Activated T-cell treated with anti-CD3 and anti-CD28 coated beads, Interleukin-2, amount 50 U/mL, for 4 hours (primary cell): ENCODE results near the gene C10orf71. TPM values are rescaled to one million over a fixed set of nuclear protein-coding genes. Genes with fewer than 3 reads are reported as not detected.

Experiments
- ATAC-seq, 2 donors: fragments of 200-7000 bp; cut with Tn5 transposase; one replicate each; pipeline ENCODE4 v1.10.0; 2021
- DNase-seq: peaks from one replicate; pipeline ENCODE4 v3.0.0-alpha.2; 2020
- H3K27me3 Mint-ChIP-seq: one replicate; pipeline ENCODE4 v1.8.0; 2021; ENCODE audit warnings: low read depth, mixed read lengths
- H3K36me3 Mint-ChIP-seq: one replicate; pipeline ENCODE4 v1.8.0; 2022; ENCODE audit warnings: mixed read lengths; ENCODE audit not compliant: insufficient read depth
- H3K4me1 Mint-ChIP-seq: one replicate; pipeline ENCODE4 v1.8.0; 2021; ENCODE audit warnings: low read depth, mixed read lengths
- H3K4me3 Mint-ChIP-seq: one replicate; pipeline ENCODE4 v1.8.0; 2021; ENCODE audit warnings: mild to moderate bottlenecking, moderate library complexity, mixed read lengths
- H3K9me3 Mint-ChIP-seq: one replicate; pipeline ENCODE4 v1.8.0; 2021; ENCODE audit warnings: mixed read lengths
- total RNA-seq, 3 donors: library from RNA; stranded (reverse); gene quantifications; one replicate each; pipeline ENCODE4 v1.2.1, GENCODE V29; 2021

Gene C10orf71
- total RNA-seq, 3 donors from 2014 or later = not detected

DNA sequence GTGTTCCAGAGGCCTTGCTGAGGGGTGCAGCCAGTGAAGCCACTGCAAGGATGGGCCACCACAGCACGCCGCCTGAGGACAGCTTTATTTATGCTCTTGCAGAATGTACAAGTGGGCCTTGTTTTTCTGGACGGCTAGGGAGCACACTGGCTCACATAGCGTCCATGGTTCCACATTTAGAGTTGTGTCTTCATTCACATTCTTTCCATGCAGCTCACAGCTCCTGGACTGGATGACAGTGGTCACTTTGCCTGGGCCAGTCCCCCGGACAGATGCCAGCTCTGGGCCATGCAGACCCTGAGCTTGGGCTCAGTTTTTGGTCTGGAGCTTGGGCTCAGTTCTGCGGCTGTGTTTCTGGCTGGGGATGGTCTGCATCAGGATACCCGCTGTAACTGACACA lies 2.6 kb upstream of the C10orf71 start:
- Mint-ChIP-seq H3K9me3 (no peaks in the 10 kb centered on the region), H3K4me1 (no peaks in the 10 kb centered on the region), H3K27me3 (no peaks in the 10 kb centered on the region), H3K4me3 (no peak overlapping the region), H3K36me3 (no peaks in the 10 kb centered on the region)
- no peak for DNase-seq
- ATAC-seq = no peak

DNA sequence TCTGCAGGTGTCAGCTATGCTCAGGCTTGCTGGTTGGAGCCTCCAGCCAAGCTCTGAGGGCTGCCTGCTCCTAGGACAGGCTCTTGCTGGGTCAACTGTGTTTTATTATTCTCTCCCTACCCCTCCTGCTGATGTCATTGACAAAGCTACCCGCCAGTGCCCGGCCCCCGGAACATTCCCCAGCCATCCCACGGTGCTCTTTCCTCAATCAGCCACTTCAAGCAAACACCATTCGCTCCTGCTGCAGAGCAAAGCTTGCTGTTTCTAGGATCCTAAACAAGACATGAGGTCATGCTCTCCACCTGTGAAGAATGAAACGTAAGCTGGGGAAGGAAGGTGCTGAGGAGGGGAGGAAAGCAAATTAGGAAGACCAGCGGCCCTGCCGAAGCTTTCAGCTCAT lies 2.1 kb upstream of the C10orf71 start:
- no peaks in the 10 kb centered on the region for H3K4me1 Mint-ChIP-seq
- no peak for ATAC-seq
- DNase-seq = no peak
- H3K9me3 Mint-ChIP-seq = no peaks in the 10 kb centered on the region
- H3K27me3 Mint-ChIP-seq = no peaks in the 10 kb centered on the region
- no peak overlapping the region for H3K4me3 Mint-ChIP-seq
- no peaks in the 10 kb centered on the region for H3K36me3 Mint-ChIP-seq

DNA sequence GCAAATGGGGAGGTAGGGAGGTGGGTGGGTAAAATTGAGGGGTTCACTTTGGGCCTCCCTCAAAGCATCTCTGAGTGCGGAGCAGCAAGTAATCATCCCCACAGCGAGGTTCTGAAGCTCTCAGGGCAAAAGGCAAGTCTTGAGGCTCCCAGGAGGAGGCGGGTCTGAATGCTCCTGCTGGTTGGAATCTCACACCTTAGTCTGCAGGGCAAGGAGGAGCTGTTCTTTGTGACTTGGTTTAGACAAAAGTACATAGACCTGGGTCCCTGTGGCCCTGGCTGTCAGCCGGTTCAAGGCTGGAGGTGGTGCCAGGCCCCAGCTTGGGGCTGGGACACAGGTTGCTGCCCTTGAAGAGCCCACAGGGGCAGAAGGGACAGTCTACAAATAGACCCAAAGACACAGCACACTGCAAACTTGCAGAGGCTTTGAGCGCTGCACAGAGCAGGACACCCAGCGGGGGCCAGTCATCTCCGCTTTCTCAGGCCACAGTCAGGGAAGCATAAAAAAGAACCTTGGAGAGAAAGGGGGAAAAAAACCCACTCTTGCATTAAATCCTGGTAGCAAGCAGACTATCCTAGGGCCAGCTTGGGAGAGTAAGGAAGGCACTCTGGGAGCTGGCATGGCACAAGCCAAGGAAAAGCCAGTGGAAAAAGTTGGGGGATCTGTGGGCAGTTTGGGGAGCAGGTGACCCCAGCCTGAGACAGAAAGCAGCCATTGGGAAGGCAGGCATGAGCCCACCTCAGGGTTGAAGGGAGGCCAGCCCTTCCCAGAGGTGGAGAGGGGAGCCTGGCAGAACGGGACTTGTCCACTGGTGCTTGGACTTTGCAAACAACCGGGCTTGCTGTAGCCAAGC lies 926 bp upstream of the C10orf71 start:
- ATAC-seq (no peak), DNase-seq (no peak)
- Mint-ChIP-seq H3K4me3 (no peak overlapping the region), H3K9me3 (no peaks in the 10 kb centered on the region), H3K27me3 (no peaks in the 10 kb centered on the region), H3K36me3 (no peaks in the 10 kb centered on the region), H3K4me1 (no peaks in the 10 kb centered on the region)

DNA sequence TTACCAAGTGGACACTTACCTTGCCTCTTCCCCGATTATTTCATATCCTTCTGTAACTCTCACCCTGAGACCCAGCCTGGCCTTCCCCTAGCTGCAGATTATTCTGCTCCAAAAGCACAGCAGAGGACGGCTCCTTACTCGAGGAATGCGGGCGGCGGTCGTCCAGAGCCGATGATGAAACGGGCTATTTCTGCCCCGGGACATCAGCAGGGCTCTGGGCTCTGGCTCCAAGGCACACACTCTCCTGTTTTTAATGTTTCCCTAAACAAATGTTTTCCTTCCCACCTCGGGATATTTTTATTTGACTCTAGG lies 343 bp upstream of the C10orf71 start:
- DNase-seq = no peak

DNA sequence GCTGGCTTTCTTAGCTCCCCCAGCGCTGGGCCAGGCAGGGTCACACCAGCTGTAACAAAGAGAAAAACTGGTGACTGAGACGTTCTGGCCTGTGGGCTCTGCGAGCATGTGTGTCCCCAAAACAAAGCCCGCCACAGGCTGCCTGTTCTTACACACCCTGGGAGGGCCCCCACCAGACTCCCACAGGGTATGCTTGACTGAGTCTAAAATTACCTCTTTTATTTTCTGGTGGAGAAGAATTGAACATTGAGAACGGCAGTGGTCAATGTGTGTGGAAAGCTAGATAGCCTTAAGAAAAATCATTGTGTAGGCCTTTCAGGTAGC lies 808 bp downstream of the C10orf71 start:
- H3K4me1 Mint-ChIP-seq = no peaks in the 10 kb centered on the region
- H3K9me3 Mint-ChIP-seq = no peaks in the 10 kb centered on the region
- no peak overlapping the region for H3K4me3 Mint-ChIP-seq
- H3K36me3 Mint-ChIP-seq = no peaks in the 10 kb centered on the region
- peak in 1 of 2 donors; percentile 11 for ATAC-seq
- no peaks in the 10 kb centered on the region for H3K27me3 Mint-ChIP-seq
- DNase-seq = no peak

More for the DNA sequence above, 343 bp upstream of the C10orf71 start:
- no peaks in the 10 kb centered on the region for H3K9me3 Mint-ChIP-seq
- H3K27me3 Mint-ChIP-seq = no peaks in the 10 kb centered on the region
- H3K36me3 Mint-ChIP-seq = no peaks in the 10 kb centered on the region
- no peak overlapping the region for H3K4me3 Mint-ChIP-seq
- no peaks in the 10 kb centered on the region for H3K4me1 Mint-ChIP-seq
- ATAC-seq = no peak

DNA sequence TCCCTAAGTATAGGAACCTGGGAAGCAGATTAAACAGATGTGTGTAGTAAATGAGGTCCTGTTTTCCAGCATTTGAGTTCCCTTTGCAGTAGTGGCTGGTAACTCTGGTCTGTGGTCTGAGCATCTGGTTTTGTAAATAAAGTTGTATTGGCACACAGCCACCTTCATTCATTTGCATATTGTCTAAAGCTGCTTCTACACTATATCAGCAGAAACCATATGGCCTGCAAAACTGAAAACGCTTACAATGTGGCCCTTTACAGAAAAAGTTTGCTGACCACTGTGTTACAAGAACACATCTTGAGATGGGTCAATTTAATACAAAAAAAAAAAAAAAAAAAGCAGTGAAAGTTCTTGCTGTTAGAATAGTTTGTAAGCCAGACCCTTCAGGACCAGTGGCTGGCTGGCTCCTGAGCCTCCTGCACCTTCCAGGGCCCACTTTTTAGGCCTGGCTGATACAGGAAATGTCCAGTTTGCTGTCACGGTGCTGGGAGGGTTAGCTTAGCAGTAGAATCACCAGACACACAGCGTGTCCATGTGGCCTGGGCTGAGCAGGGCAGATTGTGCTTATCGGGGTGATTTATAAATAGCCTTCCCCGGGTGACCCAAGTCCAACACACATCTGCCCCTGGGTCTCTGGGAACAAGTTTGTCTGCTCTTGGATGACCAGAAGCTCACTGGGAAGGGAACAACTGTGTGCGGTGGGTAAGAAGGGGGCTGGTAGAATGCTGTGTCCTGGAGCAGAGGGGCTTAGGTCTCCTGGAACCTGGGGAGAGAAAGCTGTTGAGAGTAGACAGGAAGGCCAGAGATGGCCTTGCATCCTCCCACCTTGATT lies 1.4 kb downstream of the C10orf71 start:
- no peaks in the 10 kb centered on the region for H3K27me3 Mint-ChIP-seq
- H3K36me3 Mint-ChIP-seq = no peaks in the 10 kb centered on the region
- no peaks in the 10 kb centered on the region for H3K9me3 Mint-ChIP-seq
- H3K4me1 Mint-ChIP-seq = no peaks in the 10 kb centered on the region
- no peak for DNase-seq
- H3K4me3 Mint-ChIP-seq = no peak overlapping the region
- no peak for ATAC-seq

DNA sequence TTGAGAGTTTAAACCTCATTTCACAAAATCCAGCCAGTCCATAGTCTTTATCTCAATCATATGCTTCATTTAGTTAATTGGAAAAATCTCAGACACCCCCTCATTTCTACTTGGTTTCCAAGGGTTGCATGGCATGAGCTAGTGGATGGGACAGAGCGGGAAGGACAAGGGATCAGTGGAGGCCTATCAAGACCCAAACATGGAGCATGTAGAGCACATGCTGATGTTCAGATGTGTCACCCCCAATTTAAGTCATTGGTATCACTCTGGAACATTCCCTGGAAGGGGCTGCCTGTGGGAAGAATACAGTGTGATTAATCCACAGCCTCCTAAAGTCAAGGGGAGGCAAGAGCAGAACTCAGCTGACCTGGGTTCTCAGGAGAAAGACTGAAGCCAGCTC lies 2.3 kb downstream of the C10orf71 start:
- DNase-seq (no peak), ATAC-seq (no peak)
- Mint-ChIP-seq H3K4me1 (no peaks in the 10 kb centered on the region), H3K27me3 (no peaks in the 10 kb centered on the region), H3K4me3 (no peak overlapping the region), H3K36me3 (no peaks in the 10 kb centered on the region), H3K9me3 (no peaks in the 10 kb centered on the region)

DNA sequence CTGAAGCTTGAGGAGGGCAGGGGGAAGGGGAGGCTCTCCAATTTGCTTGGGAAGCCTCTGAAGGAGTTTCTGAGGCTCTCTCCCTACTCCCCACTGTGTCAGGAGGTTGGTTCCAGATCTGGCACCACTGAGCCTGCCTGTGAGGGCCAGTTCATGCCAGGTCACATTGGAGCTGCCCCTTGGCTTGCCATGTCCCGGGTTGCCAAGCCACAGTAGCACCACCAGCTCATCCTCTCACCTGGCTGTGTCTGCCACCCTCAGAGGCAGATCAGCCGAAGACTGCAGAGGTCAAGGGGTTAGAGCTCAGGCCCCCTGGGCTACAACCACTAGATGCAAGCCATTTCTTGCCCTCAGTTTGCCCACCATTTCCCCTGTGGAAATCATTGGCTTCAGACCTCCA lies 3.1 kb downstream of the C10orf71 start:
- peak in 1 of 2 donors; percentile 31 for ATAC-seq
- no peaks in the 10 kb centered on the region for H3K9me3 Mint-ChIP-seq
- no peaks in the 10 kb centered on the region for H3K4me1 Mint-ChIP-seq
- no peak for DNase-seq
- H3K27me3 Mint-ChIP-seq = no peaks in the 10 kb centered on the region
- H3K36me3 Mint-ChIP-seq = no peaks in the 10 kb centered on the region
- no peak overlapping the region for H3K4me3 Mint-ChIP-seq

DNA sequence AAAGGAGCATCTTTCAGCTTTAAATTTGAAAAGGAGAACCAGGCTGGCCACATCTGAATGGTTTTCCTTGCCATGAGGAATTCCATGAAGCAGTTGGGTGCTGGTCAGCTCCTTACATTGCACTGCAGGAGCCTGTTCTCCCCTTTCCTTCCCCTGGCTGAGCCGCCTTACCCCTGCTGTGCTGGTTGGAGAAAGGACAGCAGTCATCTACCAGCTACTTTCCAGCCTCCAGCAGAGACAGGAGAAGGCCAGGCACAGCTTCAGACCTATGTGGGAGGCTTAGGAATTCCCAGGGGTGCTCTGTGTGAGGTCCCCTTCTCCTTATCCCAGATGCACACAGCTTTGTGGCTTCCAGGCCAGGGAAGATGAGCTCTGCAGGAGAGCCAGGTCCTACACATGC lies 4.7 kb downstream of the C10orf71 start:
- H3K4me1 Mint-ChIP-seq = peaks cover 1% of the 10 kb centered on the region

DNA sequence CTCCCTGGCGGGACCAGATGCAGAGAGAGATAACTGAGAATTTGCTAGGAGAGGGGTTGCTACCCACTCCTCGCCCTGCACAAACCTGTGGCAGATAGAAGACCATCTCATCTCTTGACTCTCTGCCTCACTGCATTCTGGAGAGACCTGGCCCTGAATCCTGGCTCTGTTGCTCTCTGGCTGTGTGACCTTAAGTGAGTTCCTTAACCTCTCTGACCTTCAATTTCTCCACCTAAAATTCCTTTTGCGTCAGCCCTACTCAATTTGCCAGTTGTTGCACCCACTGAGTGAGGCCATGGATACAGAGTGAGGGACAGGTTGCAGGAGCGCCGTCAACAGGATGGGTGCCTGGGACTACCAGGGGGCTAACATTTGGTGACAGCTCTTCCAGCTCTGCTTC lies 5.2 kb downstream of the C10orf71 start:
- H3K9me3 Mint-ChIP-seq = no peaks in the 10 kb centered on the region
- ATAC-seq (no peak), DNase-seq (no peak)
- H3K4me3 Mint-ChIP-seq = no peak overlapping the region
- no peaks in the 10 kb centered on the region for H3K36me3 Mint-ChIP-seq
- H3K4me1 Mint-ChIP-seq = peaks cover 2% of the 10 kb centered on the region
- H3K27me3 Mint-ChIP-seq = no peaks in the 10 kb centered on the region

More for the DNA sequence above, 4.7 kb downstream of the C10orf71 start:
- ATAC-seq (no peak), DNase-seq (no peak)
- H3K27me3 Mint-ChIP-seq = no peaks in the 10 kb centered on the region
- no peaks in the 10 kb centered on the region for H3K9me3 Mint-ChIP-seq
- H3K4me3 Mint-ChIP-seq = no peak overlapping the region
- H3K36me3 Mint-ChIP-seq = no peaks in the 10 kb centered on the region

DNA sequence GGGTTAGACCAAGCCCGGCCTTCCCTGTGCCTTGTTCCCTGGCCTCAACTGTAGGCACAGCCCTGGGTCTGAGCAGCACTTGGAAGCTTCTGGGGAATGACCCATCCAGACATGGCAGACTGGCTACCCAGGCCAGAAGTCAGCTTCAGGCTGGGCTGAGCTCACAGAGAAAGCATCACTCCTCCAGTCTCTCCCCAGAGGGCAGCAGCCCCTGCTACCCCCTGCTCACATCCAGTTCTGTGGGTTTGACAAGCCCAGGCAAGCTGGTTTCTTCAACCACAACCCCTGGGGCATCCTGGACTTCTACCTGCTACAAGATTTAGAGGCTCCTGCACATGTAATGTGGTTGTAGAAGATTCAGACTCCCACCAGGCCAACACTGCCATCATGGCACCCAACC lies 9.0 kb downstream of the C10orf71 start:
- no peaks in the 10 kb centered on the region for H3K36me3 Mint-ChIP-seq
- no peak overlapping the region for H3K4me3 Mint-ChIP-seq
- DNase-seq (no peak), ATAC-seq (no peak)
- H3K4me1 Mint-ChIP-seq = peaks cover 21% of the 10 kb centered on the region
- no peaks in the 10 kb centered on the region for H3K9me3 Mint-ChIP-seq
- no peaks in the 10 kb centered on the region for H3K27me3 Mint-ChIP-seq

DNA sequence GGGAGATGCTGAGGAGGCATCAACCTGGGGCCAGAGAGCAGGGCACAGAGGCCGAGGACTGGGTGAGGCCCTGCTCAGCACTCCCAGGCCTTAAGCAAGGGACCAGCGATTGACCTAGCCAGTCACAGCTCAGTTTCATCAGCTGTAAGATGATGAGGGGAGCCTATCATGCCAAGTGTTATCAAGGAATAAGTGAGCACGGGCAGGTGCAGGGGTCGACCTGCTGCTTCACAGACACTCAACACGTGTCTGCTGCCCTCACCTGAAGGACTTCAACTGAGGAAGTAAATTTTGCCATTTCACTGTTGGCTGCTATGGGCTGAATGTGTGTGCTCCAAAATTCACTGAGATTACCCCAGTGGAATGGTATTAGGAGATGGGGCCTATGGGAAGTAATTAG lies 9.9 kb downstream of the C10orf71 start:
- no peaks in the 10 kb centered on the region for H3K27me3 Mint-ChIP-seq
- no peak overlapping the region for H3K4me3 Mint-ChIP-seq
- DNase-seq (no peak), ATAC-seq (no peak)
- peaks cover 21% of the 10 kb centered on the region for H3K4me1 Mint-ChIP-seq
- H3K9me3 Mint-ChIP-seq = no peaks in the 10 kb centered on the region
- no peaks in the 10 kb centered on the region for H3K36me3 Mint-ChIP-seq

DNA sequence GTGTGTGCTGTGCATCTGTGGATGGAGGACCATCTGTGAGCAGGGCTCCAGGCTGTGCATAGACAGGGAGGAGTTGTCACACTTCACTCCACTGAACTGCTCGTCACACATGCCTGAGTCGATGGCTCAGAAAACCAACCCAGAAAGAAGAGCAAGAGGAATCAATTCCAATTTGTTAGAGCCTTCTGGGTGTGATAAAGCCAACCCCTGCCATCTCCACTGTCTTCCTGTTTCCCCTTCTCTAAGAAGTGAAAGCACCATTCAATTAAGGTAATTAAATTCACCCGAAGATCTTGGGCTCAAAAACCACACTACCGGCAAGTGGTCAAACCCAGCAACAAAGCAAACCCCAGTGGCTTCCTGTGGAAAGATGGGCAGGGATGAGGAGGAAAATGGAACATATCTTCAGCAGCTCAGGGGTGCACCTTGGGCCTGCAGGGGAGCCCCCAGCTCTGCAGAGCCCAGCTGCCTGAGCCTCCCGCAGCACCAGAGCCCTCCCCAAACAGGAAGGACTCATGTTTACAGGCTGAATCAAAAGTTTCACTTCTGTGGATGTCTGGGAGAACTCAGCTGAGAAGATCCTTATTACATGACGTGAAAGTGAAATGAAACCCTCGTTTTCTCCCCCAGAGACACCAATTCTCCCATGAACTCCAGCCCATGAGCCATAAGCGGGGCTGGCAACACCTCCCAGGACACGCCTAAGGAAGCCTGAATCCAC lies 10.9 kb downstream of the C10orf71 start:
- no peaks in the 10 kb centered on the region for H3K36me3 Mint-ChIP-seq
- H3K4me3 Mint-ChIP-seq = peak overlapping the region; percentile 22
- peak; percentile 23 to 29 for ATAC-seq
- DNase-seq = no peak
- peaks cover 21% of the 10 kb centered on the region for H3K4me1 Mint-ChIP-seq
- no peaks in the 10 kb centered on the region for H3K27me3 Mint-ChIP-seq
- H3K9me3 Mint-ChIP-seq = no peaks in the 10 kb centered on the region

DNA sequence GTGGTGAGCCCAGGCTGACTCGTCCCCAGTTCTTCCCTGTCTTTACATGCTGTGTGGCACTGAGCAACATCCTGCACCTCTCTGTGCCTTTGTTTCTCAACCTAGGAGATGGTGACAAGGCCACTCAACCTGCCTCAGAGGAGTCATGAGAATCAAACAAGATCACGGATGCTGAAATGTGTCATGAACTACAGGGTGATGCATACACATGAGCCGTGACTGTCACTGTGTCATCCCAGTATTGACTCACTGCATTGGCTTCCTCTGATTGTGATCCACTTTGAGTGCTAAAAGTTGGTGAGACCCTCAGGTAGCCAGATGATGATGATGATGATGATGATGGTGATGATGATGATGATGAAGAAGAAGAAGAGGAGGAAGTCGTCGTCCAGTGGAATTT lies 11.5 kb downstream of the C10orf71 start:
- H3K4me3 Mint-ChIP-seq = no peak overlapping the region
- peaks cover 21% of the 10 kb centered on the region for H3K4me1 Mint-ChIP-seq
- ATAC-seq (peak; percentile 81 to 94), DNase-seq (no peak)
- no peaks in the 10 kb centered on the region for H3K27me3 Mint-ChIP-seq
- H3K36me3 Mint-ChIP-seq = no peaks in the 10 kb centered on the region
- H3K9me3 Mint-ChIP-seq = no peaks in the 10 kb centered on the region
